Germinal center (tissue), 1 donor: ENCODE measurements around the gene NRIP2.

ENCODE experiments used
- DNase-seq: peaks from one replicate; pipeline ENCODE4 v3.0.0; 2012; ENCODE audit warnings: mixed read lengths, low spot score

NRIP2 gene

DNA sequence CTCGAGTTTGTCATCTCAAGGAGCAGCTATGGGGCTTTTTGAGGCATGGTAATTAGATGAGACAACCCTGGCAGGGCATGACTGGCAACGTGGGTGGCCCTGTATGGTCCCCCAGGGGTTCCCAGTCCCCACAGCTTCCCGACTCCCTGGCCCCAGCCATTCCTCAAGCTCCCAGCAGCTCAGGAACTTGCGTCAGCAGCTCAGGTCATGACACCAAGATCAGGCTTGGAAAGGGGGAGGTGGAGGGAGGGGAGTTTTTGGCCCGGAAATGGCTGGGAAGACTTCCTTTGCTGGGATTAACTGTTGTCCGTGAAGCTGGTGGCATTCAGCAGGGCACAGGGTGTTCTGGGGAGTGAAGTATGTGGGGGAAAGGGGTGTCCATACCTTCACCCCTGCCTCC lies 10.4 kb upstream of the NRIP2 start:
- no peak for DNase-seq

DNA sequence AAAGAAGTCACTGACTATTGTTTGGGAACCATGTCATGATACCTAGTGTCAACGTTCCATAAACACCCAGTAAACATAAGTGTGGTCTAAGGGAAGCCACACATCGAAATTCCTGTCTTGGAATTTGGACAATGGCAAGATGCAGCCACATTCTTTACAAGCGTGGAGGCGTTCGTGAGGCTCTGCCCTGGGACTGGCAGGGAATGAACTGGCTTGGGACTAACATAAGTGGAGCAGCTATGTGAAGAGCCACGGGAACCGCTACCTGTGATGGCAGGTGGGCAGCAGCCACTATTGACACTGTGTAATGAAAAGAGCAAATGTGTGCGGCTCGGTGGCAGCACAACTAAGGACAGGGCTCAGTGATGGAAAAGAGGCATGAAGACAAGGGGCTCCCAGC lies 10.0 kb upstream of the NRIP2 start:
- DNase-seq: no peak

DNA sequence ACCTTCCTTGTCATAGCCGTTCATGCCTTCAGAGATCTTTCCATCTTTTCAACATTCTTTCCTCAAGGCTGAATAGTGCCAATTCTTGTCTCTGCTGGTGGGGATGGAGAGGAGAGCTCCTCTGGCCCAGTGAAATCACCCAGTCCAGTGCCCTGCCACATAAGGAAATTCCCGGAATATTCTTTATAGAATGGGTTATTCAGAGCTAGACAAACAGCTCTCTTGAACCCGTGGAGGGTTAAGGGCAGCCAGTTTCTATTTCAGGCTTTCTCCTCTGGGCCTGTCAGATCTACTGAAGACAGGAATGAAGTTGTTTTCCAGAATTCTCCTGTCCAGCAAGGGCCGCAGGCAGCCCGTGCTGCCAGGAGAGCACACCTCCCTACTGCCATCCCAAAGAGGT lies 8.1 kb upstream of the NRIP2 start:
- DNase-seq: no peak

DNA sequence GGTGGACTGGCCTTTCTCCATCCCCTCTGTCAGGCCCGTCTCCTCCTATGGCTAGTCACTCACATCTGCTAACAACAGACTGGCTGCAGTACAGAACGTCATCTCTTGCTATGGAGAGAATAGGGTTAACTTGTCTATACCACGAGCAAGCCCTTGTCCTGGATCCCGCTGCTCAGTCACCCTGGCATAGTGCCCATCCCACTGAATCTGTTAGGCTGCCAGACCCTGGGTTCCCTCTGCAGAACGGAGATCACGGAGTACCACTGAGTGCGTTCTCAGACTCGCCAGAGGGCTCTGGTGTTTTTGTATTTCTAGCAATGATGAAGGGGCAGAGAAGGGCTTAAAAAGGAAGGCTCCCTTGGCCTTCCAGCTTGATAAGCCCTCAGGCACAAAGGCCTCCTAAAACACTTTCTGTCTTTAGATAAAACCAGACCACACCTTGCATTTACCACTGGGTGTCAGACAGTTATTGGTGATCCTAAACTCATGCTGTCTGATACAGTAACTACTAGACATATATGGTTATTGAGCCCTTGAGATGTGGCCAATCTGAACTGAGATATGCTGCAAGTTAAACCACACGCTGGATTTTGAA lies 6.3 kb upstream of the NRIP2 start:
- DNase-seq: no peak

DNA sequence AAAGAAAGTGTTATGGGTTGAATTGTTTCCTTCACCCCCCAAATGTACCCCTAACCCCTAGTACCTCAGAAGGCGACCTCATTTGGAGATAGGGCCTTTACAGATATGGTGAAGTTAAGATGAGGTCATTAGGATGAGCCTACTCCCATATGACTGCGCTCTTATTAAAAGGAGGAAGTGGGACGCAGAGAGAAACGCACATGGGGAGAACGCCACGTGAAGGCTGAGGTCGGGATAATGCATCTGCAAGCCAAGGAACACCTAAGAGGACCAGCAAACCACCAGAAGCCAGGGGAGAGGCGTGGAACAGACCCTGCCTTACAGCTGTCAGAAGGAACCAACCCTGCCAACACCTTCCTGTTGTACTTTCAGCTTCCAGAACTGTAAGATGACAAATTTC lies 1.7 kb upstream of the NRIP2 start:
- no peak for DNase-seq

DNA sequence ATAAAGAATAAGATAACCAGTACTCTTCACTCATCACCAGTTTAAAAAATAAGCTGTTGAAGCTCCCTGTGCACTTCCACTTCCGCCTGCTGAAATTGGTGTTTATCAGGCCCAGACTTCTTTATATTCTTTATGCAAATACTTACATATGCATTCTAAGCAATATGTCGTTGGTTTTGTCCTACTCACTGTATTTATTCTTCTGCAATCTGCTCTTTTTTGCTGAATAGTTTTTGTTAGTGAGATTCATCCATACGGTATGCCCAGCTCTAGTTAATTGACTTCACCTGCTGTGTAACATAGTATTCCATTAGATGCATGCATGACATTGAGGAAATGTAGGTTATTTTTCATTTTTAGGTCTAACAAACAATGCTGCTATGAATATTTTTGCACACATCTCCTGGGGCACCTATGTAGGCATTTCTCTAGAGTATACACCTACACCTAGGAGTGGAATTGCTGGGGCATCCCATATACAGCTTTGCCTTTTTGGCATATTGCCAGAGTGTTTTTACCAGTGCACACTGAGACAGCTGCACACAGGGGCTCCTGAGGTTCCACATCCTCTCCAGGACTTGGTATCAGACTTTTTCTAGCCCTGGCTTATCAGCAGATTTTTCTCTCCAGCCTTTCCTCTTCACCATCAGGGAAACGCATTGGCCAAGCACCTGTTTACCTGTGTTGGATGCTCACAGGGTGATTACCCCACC lies 1.0 kb upstream of the NRIP2 start:
- DNase-seq: no peak

DNA sequence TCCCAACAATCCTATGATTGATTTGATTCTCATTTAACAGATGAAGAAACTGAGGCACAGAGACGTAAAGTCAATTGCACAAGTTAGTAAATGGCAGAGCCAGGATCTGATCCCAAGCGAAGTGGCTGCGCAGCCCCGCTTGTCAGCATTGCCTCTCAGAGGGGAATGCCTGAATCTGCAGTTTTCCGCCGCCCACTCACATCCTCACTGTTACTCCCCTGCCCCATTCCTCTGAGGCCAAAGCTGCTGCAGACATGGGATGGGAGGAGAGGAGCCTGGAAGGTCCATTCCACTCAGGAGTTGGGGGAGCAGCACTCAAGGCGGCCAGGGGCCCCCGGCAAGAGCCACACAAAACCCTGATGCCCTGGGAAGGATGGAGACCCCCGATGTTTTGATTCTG lies 1.0 kb downstream of the NRIP2 start:
- DNase-seq: no peak

DNA sequence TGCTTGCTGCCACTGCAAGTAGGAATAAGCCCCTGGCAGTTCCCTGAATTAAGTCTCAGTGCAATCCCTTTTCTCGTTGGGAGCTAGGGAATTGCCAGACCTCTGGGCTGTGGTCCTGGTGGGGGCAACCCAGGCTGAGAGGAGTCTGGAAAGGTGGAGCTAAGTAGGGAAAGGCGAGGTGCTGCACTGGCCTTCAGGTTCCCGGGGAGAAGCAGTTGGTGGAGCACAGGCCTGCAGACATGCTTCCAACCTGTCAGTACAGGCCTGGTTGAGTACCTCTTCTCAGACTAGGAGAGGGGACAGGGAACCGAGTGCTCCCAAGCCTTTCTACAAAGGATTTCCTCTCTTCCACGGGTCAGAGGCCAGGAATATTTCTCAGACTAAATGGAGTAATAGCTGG lies 1.5 kb downstream of the NRIP2 start:
- no peak for DNase-seq

DNA sequence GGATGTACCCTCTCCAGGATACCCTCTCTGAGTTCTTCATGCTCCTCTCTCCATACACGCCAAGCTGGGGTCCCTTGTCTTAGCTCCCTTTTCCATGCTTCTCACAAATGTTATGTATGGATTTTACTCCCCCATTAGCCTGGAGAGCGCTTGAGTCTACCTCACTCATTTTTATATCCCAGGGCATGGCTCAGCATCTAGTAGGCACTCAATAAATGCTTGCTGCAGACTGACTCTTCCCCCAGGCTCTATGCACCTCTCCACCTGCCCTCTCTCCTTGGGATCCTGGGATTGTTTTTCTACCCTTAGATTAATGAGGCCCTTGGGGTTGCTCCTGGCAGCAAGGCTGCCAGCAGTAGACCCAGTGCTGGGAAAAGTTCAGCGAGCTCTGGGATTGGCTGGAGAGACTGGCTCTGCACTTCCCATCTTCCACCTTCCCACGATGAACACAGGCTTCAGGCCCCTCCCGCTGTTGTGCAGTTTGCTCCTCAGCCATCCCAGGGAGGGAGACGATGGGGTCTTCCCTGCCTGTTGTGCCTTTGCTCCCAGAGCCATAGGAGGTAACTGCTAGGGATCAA lies 2.2 kb downstream of the NRIP2 start:
- no peak for DNase-seq

DNA sequence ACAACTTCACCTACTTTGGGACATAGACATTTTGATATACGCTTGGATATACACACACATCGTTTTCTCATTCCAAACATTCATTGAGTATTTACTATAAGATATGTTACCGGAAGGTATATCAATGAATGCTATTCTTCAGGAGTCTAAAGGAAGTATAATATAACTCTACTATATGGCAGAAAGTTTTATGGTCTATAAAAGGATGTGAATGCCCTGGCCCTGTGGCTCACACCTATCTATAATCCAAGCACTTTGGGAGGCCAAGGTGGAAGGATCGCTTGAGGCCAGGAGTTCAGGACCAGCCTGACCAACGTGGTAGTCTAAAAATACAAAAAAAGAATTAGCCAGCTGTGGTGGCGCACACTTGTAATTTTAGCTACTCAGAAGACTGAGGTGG lies 5.6 kb downstream of the NRIP2 start:
- DNase-seq: no peak

DNA sequence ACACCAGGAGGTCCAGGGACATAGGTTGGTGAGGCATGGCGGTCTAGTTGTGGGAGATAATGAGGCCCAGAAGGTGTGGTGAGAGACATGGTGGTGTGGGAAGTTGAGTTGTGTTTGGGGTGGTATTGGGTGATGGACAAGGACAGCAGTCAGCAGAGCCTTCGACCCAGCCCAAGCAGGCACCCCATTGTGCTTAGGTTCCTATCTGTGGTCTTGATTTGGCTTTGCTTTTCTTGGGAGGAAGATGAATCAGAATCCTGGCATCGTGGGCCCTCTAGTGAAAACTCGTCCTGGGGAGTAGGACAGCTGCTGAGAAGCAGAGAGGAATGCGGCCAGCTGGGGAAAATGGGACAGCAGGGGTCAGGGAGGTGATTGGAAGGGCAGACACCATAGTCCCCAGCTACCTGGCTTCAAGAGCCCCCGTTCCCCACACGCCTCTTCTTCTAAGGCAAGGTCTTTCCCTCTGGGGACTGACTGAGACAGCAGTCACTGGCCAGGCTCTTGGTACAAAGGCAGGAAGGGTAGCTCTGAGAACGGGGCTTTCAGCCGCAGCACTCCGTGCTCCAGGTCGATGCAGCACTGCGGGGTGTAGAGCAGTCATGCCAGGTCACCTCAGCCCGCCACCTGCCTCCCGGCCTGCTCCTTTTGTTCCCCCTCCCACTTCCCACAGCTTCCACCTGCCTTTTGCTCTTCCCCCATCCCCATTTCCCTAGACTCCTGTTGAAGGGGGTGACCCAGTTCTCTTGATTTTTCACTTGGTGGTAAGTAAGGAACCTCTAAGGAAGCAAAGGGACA lies 7.9 kb downstream of the NRIP2 start:
- DNase-seq: no peak

DNA sequence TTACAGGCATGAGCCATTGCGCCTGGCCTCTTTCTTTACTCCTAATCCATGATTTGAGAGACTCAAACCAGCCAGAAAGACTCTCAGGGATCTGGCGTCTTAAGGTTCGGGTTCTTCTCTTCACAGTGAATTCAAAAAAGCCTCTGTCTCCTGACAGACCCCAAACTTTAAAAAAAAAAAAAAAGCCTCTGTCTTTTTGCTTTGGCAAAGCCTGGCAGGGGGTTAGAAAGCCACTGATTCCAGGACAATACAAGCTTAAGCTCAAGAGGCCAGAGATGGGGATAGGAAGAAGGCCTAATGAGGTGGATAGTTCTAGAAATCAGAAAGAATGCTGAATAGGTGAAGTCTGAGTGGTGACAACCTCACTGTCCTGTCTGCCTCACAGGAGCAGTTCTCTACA lies 8.8 kb downstream of the NRIP2 start:
- no peak for DNase-seq

DNA sequence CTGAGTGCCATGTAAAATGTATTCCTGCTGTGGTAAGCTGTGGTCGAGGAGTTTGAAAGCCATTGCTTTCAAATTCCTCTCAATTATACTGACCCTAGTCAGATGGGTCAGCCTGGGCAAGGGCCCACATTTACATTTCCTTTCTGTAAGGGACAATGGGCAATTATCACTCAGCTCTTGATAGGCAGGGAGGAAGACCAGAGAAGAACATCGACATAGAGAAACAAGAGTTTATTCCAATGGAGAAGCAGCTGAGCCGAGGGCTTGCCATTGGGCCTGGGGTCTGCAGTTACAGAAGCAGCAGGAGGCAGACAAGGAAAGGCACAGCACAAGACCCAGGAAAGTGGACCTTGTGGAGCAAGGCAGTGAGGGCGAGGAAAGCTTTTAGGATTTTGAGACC lies 9.7 kb downstream of the NRIP2 start:
- no peak for DNase-seq

DNA sequence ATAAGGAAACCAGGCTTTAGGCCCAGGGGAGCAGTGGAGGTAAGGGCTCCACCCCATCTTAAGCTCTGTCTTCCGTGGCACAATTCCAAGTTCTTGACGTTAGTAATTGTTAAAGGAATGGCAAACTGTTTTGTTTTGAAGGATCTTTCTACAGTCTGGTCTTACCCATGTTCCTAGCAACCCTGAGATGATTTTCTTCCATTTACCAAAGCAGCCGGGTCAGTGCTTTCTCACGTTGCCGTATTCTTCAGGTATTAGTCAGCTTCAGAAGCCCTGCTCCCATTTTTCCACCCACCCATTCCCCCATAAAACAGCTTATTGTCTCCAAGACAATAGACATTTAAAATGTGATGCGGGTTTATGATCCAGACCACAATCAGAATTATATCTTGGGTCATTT lies 10.3 kb downstream of the NRIP2 start:
- no peak for DNase-seq

DNA sequence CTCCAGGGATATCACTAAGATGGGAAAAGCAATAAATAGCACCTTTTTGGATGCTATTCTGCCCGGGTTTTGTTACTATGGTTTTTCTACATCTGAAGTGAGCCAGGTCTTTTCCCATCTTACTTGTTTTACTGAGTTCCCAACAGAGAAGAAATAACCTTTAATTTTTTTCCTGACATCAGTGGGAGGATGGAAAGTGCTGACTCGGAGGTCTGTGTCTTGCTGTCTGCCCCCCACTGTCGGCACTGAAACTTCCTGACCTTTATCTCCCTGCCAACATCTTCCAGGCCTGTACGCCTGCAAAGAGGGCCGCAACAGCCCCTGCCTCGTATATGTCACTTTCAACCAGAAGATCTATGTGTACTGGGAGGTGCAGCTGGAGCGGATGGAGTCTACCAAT lies 11.4 kb downstream of the NRIP2 start:
- DNase-seq: no peak

DNA sequence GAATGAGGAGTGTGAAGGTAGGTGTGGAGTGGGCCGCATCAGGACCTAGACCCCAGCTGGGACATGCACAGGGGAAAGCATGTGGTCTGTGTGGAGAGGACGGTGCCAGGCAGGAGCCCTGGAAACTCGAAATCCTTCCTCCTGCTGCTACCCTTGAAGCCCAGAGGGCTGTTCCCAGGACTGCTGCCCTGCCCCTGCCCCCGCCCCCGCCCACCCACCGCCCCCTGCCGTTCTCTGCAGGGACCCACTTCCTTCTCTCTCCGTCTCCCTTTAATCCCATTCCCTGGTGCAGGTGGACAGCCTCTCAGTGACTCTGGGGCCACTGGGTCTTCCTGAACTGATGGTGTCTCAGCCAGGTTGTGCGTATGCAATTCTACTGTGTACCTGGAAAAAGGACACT lies 14.4 kb downstream of the NRIP2 start:
- DNase-seq: no peak

DNA sequence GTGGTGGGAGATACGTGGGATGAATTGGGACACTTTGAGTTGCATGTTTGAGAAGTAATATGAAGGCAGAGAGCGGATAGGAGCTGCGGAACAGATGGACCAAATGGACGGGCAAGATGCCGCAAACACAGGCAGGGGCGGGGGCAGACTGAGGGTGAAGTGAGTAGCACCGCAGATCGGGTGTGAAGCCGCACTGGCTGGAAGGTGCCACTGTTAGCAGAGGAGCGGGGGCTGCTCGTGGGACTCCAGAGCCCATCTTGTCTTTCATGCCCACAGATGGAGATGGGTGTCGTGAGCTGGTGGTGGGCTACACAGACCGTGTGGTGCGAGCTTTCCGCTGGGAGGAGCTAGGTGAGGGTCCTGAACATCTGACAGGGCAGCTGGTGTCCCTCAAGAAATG lies 15.0 kb downstream of the NRIP2 start:
- DNase-seq: no peak

DNA sequence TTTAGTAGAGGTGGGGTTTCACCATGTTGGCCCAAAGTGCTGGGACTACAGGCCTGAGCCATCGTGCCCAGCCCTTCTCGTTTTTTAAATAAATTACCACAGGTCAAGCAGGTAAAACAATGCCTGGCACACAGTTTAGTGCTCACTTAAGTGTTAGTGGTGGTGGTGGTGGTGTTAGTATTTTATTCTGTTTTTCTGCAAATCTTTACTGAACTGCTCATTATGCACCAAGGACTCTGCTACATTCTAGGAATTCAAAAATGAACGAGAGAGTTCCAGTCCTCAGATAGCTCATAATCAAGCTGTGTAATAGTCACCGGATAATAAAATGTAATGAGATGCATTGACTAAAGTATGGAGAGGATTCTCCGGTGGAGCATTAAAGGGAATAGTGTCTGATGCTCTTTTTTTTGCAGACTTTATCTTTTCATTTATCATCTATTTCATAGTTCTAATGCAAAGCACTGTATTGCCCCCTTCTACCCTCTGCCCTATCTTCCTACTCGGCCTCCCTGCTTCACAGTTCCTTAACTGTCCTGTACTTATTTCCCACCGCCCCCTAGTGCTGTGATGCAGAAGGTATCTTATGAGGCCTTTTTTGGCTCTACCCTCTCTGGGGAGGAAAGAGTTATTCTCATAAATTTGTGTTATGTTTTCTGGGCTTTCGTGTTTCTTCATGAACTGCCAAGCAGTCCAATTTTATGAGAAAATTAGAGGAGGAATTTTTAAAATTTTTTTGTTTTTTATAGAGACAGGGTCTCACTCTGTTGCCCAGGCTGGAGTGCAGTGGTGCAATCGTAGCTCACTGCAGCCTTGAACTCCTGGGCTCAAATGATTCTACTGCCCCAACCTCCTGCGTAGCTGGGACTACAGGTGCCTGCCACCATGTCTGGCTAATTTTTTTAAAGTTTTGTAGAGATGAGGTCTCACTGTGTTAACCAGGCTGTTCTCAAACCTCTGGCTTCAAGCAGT lies 21.3 kb downstream of the NRIP2 start:
- peak; percentile 67 for DNase-seq

DNA sequence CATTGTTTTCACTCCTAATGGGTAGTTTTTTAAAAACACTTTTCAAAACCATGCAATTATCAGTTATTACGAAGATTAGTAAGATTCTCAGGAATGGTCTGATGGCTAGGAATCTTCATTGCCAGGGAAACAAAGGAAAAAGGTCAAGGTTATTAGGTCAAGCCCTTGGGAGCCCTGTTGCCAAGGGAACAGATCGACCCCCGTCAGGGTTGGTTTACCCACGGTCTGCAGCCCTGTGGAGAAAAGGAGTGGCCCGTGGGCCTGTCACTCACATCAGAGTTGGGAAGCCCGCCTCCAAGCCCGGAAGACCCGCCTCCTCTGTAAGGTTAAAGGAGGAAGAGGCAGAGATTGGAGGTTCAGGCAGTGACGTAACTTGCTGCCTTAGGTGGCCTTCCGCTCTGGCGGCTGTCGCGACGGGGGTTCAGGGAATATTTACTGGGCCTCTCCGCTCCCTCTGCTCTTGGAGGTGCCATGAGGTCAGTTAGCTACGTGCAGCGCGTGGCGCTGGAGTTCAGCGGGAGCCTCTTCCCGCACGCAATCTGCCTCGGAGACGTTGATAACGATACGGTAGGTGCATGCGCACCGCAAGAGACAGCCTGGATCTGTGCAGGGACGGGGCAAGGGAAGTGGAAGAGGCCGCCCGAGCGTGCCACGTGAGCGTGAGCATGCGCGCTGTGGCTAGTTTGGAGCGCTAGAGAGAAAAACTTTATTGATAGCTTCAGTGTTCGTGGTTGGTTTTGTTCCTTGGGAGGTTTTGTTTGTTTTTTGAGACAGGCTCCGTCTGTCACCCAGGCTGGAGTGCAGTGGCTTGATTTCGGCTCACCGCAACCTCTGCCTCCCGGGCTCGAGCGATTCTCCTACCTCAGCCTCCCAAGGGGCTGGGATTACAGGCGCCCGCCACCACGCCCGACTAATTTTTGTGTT lies 22.3 kb downstream of the NRIP2 start, which contains the start of gene ITFG2:
Gene ITFG2, plus strand, starts transcription at position 379 of the 924 bp plus-strand sequence. Its CDS starts 93 bp downstream, at position 472.
- DNase-seq: peak; percentile 95

DNA sequence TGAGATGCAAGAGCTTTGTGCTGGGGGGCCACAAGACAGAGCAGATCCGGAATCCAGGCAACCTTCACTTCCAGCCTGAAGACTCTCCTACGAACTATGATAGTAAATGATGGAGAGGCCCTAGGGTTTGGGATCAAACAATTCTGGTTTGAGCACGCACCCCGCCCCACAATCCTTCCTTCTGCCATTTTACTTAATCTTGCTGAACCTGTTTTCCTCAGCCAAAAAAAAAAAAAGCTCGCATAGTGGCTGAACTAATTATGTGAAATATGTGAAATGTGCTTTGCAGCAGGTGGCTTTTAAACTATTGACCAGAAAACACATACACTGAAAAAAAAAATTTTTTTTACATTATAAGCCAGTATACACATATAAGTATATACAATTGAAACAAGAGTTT lies 23.0 kb downstream of the NRIP2 start:
- no peak for DNase-seq

DNA sequence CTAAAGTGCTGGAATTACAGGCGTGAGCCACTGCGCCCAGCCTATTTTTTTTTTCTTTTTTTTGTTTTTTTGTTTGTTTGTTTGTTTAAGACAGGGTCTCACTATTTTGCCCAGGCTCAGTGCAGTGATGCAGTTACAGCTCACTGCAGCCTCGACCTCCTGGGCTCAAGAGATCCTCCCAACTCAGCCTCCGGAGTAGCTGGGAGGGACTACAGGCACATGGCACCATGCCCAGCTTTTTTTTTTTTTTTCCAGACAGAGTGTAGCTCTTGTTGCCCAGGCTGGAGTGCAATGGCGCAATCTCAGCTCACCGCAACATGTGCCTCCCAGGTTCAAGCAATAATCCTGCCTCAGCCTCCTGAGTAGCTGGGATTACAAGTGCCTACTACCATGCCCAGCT lies 28.1 kb downstream of the NRIP2 start:
- DNase-seq: no peak
